ENCODE measurements around the gene SRBD1.

Gene SRBD1, protein sequence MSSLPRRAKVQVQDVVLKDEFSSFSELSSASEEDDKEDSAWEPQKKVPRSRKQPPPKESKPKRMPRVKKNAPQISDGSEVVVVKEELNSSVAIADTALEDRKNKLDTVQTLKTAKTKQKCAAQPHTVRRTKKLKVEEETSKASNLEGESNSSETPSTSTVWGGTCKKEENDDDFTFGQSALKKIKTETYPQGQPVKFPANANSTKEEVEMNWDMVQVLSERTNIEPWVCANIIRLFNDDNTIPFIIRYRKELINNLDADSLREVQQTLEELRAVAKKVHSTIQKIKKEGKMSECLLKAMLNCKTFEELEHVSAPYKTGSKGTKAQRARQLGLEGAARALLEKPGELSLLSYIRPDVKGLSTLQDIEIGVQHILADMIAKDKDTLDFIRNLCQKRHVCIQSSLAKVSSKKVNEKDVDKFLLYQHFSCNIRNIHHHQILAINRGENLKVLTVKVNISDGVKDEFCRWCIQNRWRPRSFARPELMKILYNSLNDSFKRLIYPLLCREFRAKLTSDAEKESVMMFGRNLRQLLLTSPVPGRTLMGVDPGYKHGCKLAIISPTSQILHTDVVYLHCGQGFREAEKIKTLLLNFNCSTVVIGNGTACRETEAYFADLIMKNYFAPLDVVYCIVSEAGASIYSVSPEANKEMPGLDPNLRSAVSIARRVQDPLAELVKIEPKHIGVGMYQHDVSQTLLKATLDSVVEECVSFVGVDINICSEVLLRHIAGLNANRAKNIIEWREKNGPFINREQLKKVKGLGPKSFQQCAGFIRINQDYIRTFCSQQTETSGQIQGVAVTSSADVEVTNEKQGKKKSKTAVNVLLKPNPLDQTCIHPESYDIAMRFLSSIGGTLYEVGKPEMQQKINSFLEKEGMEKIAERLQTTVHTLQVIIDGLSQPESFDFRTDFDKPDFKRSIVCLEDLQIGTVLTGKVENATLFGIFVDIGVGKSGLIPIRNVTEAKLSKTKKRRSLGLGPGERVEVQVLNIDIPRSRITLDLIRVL

DNA sequence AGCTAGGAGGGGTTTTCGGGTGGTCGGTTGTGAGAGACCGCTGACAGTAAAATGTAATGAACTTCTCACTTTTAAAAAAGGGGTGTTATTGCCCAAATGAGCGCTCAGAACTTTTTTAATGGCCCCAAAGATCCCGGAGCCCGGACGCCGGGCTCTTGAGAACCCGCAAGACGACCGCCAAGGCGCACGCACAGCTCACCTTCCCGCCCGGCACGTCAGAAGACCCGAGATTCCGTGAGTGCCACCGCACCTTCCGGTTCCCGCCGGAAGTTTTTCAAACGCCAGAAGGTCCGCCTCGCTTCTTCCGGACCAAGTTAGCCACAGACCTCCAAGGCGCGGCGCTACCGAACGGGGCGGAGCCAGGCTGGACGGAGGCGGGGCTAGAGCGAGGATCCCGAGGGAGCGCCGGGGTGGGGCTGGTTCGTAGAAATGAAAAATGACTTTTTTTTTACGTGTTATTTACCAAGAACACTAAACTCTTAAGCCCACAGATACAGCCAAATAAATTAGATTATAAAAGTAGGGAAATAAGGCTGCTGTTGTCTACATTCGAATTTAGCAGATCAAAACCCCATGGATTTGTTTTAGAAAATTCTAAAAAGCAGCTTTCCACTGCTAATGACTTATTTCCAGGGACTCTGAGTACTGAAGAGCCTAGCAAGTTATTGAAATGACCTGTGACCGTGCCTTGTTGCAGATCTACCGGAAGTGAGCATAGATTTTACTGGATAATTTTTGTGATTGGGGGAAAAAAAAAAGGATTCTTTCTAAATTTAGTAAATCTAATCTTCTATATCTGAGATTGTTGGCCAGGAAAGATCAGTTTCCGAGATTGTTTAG lies at the start of gene SRBD1:
Gene SRBD1, minus strand, starts transcription at position 248 of the 840 bp plus-strand sequence. CDS start 5,826 bp downstream, outside the sequence.
- peak; percentile 88 for DNase-seq

GRCh38 chr2:45654250-45654649 lies 43.2 kb upstream of the SRBD1 start:
- DNase-seq: no peak

GRCh38 chr2:45653122-45653913 lies 42.3 kb upstream of the SRBD1 start:
- no peak for DNase-seq

GRCh38 chr2:45652090-45653031 lies 41.3 kb upstream of the SRBD1 start:
- DNase-seq: no peak

- DNase-seq: peak; percentile 36
These were observed 40.5 kb upstream of the SRBD1 start, which contains the start of gene PRKCE for GRCh38 chr2:45651415-45652089. Gene PRKCE, plus strand, starts transcription at chr2:45651675.

GRCh38 chr2:45650851-45651414 lies 39.9 kb upstream of the SRBD1 start:
- DNase-seq: peak; percentile 72

GRCh38 chr2:45649858-45650811 lies 39.1 kb upstream of the SRBD1 start:
- DNase-seq: no peak

DNA sequence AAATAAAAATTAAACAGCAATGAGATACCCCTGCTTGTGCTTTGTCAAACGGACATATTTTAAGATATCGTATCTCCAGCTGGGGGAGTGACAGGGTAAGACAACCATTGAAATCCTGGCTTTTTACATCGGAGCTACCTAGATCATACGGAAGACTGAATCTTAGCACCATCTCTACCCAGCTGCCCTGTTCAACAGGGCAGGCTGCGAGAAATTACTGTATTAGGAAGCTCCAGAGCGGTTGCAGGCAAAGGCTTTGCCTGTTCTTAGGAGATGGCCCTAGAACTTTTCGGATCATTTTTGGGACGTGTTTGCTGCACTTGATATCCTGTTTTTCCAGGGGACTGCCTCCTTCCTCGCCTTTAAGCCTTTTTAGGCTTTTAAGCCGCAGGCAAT lies 38.4 kb upstream of the SRBD1 start:
- no peak for DNase-seq

DNA sequence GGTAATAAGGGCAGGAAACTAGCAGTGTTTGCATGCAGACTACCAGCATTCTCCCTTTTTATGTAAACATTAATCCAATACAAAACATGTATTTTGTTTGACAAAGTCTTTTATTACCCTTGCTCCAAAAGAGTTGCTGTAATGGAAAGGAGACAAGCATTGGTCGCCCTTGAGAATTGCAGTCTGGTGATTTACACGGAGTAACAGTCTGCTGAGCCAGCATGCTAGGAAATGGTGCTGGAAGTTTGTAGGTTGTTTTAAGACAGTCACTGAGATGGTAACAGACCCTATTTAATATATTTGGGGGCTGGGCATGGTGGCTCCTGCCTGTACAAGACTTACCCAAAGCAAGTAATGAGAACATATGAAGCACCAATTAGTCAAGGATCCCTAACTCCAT lies 37.6 kb upstream of the SRBD1 start:
- DNase-seq: no peak

DNA sequence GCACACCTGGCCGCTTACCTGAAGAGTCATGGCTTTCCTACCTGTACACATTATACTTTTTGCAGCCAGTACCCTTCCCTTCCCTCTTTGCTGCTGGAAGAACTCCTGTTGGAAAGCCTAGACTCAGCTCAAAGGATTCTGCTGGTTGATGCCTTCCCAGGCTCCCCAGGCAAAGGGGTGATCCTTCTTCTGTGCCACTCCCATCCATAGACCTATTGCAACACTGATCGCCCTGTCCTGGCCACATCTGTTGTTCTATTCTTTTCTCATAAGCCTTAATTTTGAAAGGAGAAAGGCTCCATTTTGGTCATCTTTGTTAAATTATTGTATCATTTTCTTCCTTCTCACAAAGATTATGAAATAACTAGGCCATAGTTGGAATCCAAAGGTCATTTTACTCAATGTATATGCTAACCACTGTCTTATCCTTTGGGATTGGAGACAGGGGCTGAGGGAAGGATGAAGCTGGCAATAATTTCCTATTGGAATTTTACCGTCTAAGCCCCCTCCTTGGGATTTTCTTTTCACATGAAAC lies 37.0 kb upstream of the SRBD1 start:
- DNase-seq: no peak

DNA sequence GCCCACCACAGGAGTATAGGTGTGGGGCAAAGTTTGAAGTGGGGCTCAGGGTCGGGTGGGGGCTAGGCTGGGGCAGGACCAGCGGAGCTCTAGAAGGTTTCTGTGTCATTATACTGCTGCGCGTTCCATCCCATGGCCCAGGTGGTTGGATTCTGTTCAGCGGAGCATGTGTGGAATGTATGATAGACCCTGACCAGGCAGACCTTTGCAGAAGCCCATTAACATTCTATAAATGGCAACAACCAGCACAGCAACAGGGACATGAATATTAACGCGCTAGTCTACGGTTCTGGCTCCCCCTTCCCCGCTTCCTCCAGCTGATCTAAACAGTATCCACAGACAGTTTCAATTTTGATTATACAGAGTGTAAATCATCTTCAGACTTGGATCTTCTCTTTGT lies 36.3 kb upstream of the SRBD1 start:
- DNase-seq: no peak

GRCh38 chr2:45646289-45646688 lies 35.2 kb upstream of the SRBD1 start:
- DNase-seq: no peak

GRCh38 chr2:45643543-45644542 lies 32.8 kb upstream of the SRBD1 start:
- no peak for DNase-seq

GRCh38 chr2:45643095-45643494 lies 32.0 kb upstream of the SRBD1 start:
- no peak for DNase-seq

DNA sequence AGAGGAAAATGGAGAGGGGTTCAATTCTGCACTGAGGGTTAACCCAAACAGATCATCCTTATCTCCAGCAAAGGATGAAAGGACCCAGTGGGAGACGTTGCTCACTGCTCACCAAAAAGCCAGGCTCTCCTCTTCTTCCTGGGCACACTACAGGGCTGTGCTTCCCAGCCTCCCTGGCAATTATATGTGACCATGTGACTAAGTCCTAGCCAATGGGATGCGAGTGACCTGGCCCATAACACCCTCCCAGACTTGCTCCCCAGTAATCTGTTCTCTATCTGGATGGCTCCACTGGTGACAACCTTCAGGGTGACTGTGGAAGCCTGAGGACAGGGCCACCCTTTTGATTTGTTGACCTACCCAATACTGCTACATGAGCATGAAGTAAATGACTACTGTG lies 29.5 kb upstream of the SRBD1 start:
- no peak for DNase-seq

DNA sequence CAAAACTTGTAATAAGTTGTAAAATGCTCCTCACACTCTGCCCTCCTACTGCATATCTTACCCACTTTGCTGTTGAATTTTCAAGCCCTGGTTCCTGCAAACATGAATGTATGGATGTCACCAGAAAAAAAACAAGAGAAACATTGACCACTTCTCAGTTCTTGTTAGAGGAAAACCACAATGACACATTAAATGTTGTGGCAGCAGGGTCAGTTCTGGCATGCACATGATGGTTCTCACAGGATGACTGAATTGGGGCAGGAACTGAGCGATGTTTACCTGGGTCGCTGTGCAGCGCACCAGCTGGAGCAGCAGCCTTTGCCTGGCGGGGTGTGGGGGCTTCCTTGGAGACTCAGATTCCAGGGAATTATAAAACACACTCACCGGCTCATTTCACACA lies 26.4 kb upstream of the SRBD1 start:
- DNase-seq: no peak

GRCh38 chr2:45636008-45636407 lies 24.9 kb upstream of the SRBD1 start:
- no peak for DNase-seq

All from NK-92 treated with Interleukin-12 subunit alpha and Interleukin-12 subunit beta, amount 100 ng/mL, for 24 hours (cell line).